Stimulated activated CD8-positive, alpha-beta memory T cell treated with anti-CD3 and anti-CD28 coated beads, Interleukin-2, amount 100 ng/mL, for 1 hour (primary cell): Measurements from ENCODE around the gene GP2.
"Not testable (repeated sequence)": the region's sequence is repeated elsewhere in the genome, so short reads cannot be mapped to it uniquely, and the experiment has no call there.

Source experiments
- DNase-seq, 2 donors: peaks; one replicate each; pipeline ENCODE4 v3.0.0-alpha.2; 2020; ENCODE audit warnings: low read depth in 2 of 2

The GP2 gene

DNA sequence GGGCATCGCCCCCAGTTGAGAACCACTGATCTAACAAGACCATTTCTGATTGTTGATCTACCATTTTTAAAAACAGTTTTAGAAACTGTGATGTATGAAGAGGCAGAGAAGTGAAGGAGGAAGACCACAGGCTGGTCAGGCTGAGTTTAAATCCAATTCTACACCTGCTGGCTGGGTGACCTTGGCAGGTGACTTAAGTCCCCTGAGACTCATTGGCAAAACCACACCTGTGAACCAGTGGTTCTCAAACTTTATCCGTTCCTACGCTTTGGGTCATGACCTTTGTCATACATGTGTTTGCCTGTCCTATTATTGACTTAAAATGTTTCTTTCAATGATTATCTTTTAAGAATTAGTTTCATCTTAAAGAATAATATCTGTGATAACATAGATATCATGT, 2.3 kb downstream of the GP2 start:
- DNase-seq = no peak

DNA sequence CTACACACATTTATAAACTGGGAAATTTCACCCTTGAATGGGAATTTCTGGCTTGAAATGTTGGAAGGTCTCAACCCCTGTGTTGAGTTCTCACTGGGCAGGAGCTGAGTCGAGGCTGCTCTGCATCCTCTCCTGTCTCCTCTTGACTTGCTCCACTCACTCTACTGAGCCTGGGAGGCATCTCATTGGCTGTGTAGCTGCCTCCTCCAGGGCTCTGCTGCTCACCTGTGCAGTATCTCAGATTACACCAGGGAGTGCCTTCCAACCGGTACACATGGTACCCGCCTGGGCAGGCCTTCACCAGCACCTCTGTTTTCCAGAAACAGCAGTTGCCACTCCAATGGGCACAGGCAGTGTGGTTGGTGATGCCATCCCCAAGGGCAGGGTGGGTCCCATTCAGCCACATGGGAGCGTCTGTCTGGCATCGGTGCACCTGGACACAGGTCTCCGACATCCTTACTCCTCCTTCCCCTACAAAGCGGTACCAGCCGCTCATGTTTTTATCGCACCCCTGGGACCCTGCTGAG, 3.7 kb downstream of the GP2 start:
- DNase-seq = no peak

DNA sequence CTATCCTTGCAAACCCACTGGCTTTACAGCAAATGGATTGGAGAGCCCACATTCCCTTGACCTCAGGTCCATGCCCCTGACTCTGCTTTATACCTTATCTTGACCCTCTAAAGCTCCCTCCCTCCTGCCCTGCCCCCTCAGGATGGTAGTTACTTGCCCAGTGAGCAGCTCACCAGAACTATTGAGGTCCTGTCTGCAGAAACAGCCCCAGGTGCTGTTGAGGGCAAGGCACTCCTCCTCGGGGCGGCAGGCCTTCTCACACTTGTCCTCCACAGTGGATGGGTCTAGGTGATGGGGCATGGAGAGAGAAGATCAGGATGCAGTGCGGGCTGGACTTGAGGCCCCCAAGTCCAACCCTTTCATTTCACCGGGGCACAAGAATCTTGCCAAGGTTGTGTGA, 4.6 kb downstream of the GP2 start:
- no peak for DNase-seq

DNA sequence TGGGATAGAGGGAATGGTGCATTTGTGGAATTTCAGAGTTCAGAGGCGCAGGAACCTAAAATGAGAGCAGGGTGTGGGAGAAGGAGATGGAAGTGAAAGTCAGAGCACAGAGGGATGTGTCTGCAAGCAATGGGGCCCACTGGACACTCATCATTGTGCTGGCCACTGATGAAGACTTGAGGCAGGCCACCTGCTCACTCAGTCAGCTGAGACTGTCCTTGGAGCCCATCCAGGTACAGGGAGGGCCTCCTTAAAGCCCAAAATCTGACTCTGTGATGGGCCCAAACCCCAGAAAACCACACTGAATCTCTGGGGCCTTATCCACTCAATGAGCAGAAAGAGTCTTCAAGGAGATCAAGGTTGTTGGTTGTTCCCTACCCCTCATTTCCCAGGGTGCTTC, 5.6 kb downstream of the GP2 start:
- no peak for DNase-seq

DNA sequence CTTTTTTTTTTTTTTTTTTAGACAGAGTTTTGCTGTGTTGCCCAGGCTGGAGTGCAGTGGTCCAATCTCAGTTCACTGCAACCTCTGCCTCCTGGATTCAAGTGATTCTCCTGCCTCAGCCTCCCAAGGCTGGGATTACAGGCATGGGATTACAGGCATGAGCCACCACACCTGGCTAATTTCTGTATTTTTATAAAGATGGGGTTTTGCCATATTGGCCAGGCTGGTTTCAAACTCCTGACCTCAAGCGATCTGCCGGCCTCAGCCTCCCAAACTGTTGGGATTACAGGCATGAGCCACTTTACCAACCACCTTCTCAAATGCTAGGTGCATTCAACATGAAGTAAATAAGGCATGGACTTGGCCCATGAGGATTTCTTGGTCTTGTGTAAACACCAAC, 6.3 kb downstream of the GP2 start:
- DNase-seq = not testable (repeated sequence)

DNA sequence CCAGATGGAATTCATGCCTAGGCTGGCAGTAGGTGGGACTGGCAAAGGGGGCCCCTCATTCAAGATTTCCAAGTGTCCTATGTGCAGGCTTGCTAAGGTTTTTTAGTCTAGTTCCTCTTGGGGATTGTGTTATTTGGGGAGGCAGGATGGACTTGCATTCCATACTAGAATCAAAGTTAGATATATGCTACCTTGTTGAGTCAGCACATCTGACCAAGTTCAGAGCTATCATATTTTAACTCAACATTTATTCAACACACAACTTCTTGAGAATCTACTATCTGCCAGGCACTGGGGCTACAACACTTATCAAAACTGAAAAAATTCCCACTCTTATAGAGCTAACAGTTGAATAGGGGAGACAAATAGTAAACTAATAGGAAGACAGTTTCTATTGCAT, 6.7 kb downstream of the GP2 start:
- no peak for DNase-seq

DNA sequence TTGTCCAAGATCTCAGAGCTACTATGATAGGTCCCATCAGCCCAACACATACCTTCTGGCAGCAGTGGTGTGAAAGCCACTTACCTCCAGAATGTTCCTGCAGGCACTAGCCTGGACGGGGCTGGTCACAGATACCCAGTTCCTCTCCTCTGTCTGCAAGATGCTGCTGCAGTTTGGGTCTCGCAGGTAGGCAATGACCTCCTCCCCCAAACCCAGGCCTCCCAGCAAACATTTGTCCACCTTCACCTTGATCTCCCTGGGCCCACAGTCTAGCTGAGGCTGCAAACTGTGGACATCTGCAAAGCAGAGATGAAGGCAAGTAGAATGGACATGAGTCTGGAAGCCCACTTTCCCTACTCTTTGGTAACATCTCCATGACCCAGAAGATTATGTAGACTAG, 7.1 kb downstream of the GP2 start:
- no peak for DNase-seq

DNA sequence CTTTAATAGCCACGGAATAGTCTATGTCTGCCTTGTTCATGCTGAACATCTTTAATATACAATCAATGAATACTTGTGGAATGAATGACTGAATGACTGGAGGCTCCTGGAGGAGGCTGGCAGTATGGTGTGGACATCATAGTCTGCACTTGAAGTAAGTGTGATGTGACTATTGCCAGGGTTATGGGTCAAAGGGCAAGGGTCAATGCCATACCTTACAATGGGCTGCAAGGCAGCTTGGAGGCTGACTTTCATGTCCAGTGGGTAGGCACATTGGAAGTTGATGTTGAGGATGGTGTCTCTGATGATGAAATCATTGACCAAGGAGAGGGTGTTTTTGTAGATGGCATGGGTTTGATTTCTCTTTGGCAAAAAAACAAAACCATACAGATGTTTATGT, 7.9 kb downstream of the GP2 start:
- no peak for DNase-seq

DNA sequence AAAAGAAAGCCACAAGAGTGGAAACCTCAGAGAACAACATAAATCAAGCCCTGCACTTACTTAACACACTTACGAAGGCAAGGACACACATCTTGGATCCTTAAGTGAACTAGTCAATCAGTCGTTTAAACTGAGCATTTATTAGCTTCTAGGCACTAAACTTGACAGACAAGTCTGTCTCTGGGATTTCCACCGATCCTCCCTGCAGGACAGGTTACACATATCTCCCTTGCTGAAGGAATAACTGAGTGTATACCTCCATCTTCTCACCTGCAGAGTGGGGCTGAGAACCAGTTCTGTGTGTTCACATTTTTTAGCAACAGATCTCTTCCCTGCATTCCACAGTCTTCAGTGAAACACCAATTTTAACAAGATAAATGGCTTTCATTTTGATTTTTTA, 8.9 kb downstream of the GP2 start:
- no peak for DNase-seq

DNA sequence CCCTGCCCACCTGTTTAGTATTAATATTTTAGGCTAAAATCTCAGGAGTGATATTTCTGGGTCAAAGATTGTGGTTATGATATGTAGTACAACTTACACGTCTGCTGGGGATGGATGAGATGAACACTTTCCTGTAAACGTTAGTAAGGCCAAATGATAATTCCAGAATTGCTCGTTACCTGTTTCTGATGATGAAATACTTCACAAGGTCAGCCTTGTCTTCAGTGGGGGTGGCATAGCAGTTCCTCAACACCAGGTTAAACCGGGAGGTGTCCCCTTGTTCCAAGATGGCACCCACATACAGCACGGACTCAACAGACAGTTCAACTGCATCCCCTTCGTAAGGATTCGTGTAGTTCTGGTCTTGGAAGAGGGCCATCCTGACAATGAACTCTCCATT, 9.3 kb downstream of the GP2 start:
- DNase-seq = no peak

DNA sequence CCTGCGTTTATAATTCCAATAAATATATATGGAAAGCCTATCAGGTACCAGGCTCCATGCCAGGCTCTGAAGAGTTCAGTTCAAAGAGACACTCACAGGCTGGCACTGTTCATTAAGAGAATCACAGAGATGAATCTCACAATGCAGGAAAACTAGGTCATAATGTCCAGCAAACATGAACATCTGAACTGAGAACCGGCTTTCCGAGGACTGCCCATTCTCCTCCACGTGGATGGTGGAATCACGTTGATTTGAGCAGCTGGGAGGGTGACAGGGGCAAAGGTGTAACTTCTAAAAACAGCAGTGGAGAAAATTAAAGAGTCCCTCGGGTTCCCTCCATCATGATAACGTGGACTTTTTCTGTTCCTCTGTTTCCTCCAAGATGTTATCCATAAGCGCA, 10.2 kb downstream of the GP2 start:
- no peak for DNase-seq

DNA sequence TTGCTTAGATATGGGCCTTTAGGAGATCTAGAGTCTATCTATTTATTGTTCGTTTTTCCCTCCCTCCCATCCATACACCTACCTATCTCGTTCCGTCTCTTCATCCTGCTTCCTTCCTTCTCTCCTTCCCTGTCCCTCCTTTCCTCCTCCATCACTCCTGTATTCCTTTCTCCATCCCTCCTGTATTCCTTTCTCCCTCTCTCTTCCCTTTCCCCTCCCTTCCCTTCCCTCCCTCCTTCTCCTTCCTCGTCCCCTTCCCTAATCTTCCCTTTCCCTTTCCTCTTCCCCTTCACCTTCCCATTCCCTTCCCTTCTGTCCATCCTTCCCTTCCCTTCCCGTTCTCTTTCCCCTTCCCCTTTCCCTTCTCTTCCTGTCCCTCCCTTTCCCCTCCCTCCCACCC, 10.6 kb downstream of the GP2 start:
- no peak for DNase-seq

DNA sequence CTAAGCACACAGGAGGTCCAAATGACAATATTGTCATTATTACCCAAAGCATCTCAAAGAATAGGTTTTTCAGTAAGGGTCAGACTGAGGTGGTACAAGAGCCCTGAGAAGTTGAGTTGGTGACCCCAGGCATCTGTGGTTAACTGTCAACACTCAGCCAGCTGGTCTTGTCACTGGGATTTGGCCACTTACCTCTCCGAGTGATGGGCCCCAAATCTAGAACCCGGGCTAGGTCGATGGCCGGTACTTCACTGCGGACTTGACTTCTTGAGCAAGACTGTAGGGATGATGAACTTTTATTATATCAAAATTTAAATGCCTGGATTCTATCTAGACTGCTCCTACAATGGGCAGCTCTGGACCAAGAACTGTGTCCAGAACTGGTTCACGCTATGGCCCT, 11.5 kb downstream of the GP2 start:
- no peak for DNase-seq

DNA sequence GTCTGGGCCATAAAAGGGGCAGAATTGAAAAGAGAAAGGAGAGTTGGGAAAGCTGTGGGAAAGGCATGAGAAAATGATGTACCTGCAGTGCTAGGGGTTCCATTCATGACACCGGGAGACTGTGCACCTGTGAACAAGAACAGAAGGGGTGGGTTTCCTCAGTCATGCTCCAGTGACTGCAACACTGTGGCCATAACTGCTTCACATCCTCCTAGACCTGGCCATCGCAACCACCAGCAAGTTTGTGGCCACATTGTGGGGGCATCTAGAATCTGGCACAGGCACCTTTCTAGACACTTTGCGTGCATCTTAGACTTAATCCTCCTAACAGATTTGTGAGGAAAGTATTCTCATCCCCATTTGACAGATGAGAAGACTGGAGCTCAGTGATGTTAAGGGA, 12.7 kb downstream of the GP2 start:
- no peak for DNase-seq

DNA sequence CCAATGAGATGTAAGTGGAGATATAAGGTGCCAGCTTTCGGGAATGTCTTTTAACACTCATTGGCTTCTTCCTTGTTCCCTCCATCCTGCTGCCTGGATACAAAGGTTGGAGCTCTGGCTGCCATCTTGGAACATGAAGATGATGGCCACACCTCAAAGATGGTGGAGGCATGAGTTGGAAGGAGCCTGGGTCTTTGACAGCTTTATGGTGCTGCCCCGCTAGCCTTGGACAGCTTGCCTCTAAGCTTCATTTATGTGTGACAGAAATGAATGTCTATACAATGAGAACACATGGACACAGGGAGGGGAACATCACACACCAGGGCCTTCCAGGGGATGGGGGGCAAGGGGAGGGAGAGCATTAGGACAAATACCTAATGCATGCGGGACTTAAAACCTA, 13.6 kb downstream of the GP2 start:
- no peak for DNase-seq

DNA sequence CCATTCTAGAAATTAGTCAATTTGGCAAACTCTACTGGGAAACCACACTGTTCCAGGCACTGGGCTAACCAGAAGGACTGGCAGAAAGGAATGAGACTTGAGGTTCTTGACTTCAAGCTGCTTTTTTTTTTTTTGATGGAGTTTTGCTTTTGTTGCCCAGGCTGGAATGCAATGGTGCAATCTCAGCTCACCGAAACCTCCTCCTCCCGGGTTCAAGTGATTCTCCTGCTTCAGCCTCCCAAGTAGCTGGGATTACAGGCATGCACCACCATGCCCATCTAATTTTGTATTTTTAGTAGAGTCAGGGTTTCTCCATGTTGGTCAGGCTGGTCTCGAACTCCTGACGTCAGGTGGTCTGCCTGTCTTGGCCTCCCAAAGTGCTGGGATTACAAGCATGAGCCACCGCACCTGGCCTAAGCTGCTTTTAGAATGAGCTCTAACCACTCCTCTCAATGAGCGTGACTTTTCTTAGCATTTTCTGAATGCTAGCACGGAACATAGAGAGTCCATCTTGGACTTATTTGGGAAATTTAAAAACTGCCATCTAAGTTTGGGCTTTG, 14.7 kb downstream of the GP2 start:
- not testable (repeated sequence) for DNase-seq

DNA sequence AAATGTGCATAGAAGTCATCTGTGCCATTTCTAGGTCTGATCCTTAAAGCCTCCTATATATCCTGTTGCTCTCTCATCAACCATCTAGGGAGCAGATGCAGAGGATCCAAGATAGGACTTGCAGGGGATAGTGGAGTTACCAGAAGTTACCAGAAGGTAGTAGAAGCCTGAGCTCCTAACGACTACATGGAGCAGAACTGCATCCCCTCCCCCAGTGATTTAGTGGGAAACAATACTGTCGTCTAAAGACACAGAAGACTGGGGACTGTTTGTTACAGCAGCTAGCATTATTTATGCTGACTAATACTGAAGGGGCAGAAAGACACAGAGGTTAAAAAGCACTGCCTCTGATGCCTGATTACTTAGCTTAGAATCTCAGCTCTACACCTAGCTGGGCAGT, 15.8 kb downstream of the GP2 start:
- DNase-seq = no peak

DNA sequence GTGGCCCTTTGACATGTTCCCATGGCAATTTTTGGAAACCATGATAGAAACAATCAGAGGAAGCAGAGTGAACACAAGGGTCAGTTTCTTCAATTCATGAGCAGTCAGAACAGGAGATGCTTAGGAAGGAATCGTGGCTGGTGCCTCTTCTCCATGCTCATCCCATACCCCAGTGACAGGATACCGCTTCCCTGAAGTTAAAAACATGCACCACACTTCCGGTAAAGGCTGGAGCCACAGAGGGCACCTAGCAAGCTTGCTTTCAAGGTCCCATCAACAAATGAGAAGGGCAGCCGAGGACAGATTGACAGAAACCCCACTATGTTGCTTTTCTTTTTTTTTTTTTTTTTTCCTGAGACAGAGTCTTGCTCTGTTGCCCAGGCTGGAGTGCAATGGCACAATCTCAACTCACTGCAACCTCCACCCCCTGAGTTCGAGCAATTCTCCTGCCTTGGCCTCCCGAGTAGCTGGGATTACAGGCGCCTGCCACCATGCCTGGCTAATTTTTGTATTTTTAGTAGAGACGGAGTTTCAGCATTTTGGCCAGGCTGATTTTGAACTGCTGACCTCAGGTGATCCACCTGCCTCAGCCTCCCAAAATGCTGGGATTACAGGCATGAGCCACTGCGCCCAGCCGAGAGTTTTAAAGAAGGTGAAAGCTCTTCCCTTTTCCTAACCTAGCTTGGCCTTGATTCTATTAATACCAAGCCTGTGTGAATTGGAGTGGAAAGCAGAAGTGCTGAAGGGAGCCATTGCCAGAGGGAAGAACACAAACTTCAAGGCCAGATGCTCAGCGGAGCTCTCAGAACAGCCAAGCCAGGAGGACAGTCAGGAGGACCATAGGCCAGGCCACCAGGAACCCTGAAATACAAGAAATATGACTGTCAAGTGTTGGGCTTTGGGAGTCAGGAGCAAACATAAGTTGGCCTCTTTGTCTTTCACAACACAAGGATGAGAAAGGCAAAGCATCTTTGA, 16.6 kb downstream of the GP2 start:
- no peak for DNase-seq

DNA sequence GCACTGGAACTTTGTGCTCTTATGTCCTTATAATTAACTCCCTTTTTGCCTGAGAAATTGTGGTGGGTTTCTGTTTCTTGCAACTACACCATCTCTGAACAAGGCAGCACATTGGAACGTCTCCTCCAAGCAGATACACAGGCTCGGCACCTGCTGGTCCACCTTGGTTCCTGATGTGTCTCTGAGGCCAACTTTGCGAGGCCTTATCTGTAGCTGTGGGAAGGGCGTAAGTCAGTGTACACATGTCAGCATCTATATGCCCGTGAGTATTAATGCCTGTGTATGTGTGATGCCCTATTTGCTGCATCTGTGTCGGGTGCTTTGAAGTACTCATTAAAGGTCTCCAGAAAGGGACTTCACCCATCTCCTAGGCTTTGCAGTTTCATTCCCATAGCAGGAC, 17.5 kb downstream of the GP2 start:
- no peak for DNase-seq

DNA sequence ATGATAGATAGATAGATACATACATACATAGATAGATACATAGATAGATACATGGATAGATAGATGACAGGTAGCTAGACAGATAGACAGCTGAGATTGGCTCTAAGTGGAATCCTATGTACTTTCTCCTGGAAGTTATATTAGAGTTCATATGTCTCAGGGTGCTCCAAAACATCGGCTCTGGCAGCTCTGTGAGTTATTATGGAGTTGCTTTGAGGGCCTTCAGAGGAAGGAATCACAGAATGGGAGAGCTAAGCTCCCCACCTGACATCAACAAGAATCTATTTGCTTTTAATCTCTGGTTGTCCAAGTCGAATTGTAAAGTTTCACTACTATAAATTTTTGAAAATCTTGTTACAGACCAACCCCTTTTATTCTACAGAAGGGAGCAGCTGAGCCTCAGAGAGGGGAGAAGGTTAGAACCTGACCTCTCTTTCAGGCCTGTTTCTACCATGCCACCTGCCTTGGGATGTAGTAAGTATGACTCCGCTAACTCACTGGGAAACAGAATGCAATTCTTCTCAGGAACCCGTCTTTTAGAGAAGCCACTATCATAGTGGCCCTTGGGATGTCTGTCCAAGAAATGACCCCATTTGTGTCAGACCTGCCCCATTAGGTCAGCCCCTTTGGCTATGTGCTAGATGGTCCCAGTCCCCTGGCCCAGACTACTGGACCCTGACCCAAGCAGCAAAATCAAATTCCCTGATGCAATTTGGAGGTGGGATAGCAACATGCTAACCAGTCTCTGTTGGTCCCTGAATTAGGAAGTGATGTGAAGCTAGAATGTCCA, 18.3 kb downstream of the GP2 start:
- no peak for DNase-seq

DNA sequence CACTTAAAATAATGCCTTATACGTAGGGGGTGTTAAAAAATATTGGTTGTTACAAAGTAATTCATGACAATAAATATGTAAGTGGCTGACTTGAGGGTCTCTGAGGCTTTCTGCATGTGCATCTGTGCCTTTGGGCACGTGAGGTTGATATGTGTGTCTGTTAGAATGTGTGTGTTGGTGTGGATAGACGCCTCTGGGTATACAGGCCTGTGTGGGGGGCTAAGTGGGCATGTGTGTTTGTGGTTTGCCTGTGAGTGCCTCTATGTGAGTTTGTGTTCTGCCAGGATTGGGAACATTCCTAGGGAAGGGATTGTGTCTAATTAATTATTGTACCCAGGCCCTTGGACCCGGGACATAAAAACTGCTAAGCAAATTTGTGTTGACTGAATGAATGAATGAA, 19.0 kb downstream of the GP2 start:
- DNase-seq = no peak

DNA sequence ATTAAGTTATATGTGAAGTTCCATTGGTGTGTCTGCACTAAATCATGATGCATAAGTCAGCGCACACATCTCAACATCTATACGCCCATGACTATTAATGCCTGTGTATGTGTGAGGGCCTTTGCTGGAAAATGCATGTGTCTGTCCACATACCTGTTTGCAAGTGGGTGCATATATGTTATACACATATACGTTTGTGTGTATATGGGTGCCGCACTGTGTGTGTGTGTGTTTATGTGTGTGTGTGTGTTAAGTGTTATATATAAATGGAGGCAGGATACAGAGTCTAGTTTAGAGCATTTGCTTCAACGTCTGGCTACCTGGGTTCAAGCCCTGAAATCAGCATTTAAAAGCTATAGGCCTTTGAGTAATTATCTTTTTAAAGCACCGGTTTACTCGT, 19.5 kb downstream of the GP2 start:
- no peak for DNase-seq

DNA sequence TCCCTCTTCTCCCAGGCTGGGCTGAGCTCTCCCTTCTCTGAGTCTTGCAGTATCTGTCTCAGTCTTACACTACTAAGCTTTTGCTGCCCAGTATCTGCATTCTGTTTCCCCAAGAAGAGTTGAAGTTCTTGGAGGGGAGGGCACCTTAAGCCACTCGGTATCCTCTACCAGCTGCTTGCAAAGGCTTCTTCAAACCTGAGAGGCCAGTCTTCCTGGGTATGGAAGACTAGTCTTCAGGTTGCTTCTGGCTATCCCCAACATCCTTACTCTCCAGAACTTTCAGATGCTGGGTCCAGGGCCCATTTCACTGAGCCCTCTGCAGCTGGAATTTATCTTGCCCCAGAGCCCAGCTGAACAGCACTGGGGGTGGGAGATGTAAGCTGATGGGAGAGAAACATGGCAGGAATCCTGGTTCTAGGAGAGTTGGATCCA, 20.1 kb downstream of the GP2 start:
- DNase-seq = no peak
